H1 (cell line): ENCODE data around the gene CHD6. TPM values are rescaled to one million over a fixed set of nuclear protein-coding genes. Genes with fewer than 3 reads are reported as not detected.

ENCODE experiments used
- CTCF ChIA-PET: fragments of 300-600 bp; sonication (Branson Sonifier 250); formaldehyde crosslinking; loops from one replicate; lab custom pipeline; 2021; ENCODE audit not compliant: partially characterized antibody; lab: Charles Lee
- POLR2A ChIA-PET: fragments of 300-600 bp; sonication (Branson Sonifier 250); formaldehyde crosslinking; loops from one replicate; lab custom pipeline; 2021; ENCODE audit warnings: inconsistent platforms; ENCODE audit not compliant: partially characterized antibody; lab: Charles Lee
- DNase-seq, 2 experiments: peaks; one replicate each; pipeline versions ENCODE4 v3.0.0 to v3.0.0-alpha.2; 2010 to 2022; ENCODE audit warnings: low spot score in 2 of 2, low read depth in 1 of 2, mixed read lengths in 1 of 2
- FAIRE-seq: peaks from 2 replicates; lab custom pipeline; 2011; peaks lifted over from hg19 to GRCh38; lab: Jason Lieb, UNC
- H2AFZ ChIP-seq: 2 replicates; pipeline ENCODE4 v1.8.1; 2012; ENCODE audit warnings: low read length, inconsistent platforms
- H2AK5ac ChIP-seq: 2 replicates; pipeline ENCODE4 v1.6.1; 2013; ENCODE audit warnings: low read depth, low read length
- H2BK120ac ChIP-seq: replicated peaks from 2 replicates; pipeline ENCODE3; 2013; ENCODE audit warnings: low read depth, low read length, inconsistent platforms
- H2BK12ac ChIP-seq: 2 replicates; pipeline ENCODE4 v1.6.1; 2013; ENCODE audit warnings: low read depth, low read length
- H2BK15ac ChIP-seq: 2 replicates; pipeline ENCODE4 v1.6.1; 2013; ENCODE audit warnings: low read length
- H2BK20ac ChIP-seq: 2 replicates; pipeline ENCODE4 v1.6.1; 2013; ENCODE audit warnings: low read length
- H2BK5ac ChIP-seq: 2 replicates; pipeline ENCODE4 v1.6.1; 2013; ENCODE audit warnings: low read depth, low read length
- H3K14ac ChIP-seq: 2 replicates; pipeline ENCODE4 v1.6.1; 2013; ENCODE audit warnings: inconsistent platforms; ENCODE audit not compliant: insufficient read length
- H3K18ac ChIP-seq: 2 replicates; pipeline ENCODE4 v1.6.1; 2013; ENCODE audit warnings: low read length; ENCODE audit errors: extremely low read depth
- H3K23ac ChIP-seq: 2 replicates; pipeline ENCODE4 v1.6.1; 2013; ENCODE audit warnings: inconsistent platforms; ENCODE audit not compliant: insufficient read length
- H3K23me2 ChIP-seq: 2 replicates; pipeline ENCODE4 v1.6.1; 2013; ENCODE audit warnings: low read depth, low read length
- H3K27ac ChIP-seq: 2 replicates; pipeline ENCODE4 v1.6.1; 2011; ENCODE audit warnings: low read depth, low read length, inconsistent platforms
- H3K27me3 ChIP-seq, 4 experiments: replicated peaks in 1 of 4; 1 replicate in 1 of 4; 2 replicates in 3 of 4; pipeline versions ENCODE4 v1.6.1 to v1.8.1; 2011 to 2013; ENCODE audit warnings: low read length in 3 of 4, mild to moderate bottlenecking in 3 of 4, inconsistent platforms in 2 of 4, mixed read lengths in 2 of 4, moderate library complexity in 1 of 4; ENCODE audit not compliant: control insufficient read depth in 3 of 4, insufficient read depth in 3 of 4; ENCODE audit errors: extremely low read depth in 1 of 4
- H3K36me3 ChIP-seq, 4 experiments: 2 replicates each; pipeline versions ENCODE4 v1.6.1 to v1.8.1; 2011 to 2013; ENCODE audit warnings: mild to moderate bottlenecking in 4 of 4, low read length in 3 of 4, moderate library complexity in 2 of 4, control low read depth in 1 of 4, inconsistent platforms in 1 of 4; ENCODE audit not compliant: insufficient read depth in 4 of 4, control insufficient read depth in 2 of 4
- H3K4ac ChIP-seq: replicated peaks from 2 replicates; pipeline ENCODE3; 2013; ENCODE audit warnings: low read length, low read depth, mixed read lengths, inconsistent platforms; ENCODE audit not compliant: insufficient read length
- H3K4me1 ChIP-seq, 4 experiments: replicated peaks in 1 of 4; 1 replicate in 1 of 4; 2 replicates in 3 of 4; pipeline versions ENCODE4 v1.6.1 to v1.8.1; 2011 to 2013; ENCODE audit warnings: low read length in 3 of 4, inconsistent platforms in 2 of 4, mixed read lengths in 1 of 4; ENCODE audit not compliant: insufficient read depth in 4 of 4, control insufficient read depth in 3 of 4
- H3K4me2 ChIP-seq, 2 experiments: 2 replicates each; pipeline versions ENCODE4 v1.6.1 to v1.8.1; 2011 to 2013; ENCODE audit warnings: low read depth in 2 of 2, low read length in 2 of 2, control low read depth in 1 of 2, inconsistent platforms in 1 of 2, mild to moderate bottlenecking in 1 of 2; ENCODE audit not compliant: insufficient read depth in 1 of 2
- H3K4me3 ChIP-seq, 4 experiments: fragments of 200-600, 300-600 bp in 1 of 4; sonication (generic), shearing (Covaris generic), sonication (Bioruptor Twin) in 1 of 4; 2 replicates each; pipeline versions ENCODE4 v1.5.1 to v1.8.1; 2011 to 2016; ENCODE audit warnings: low read length in 4 of 4, low read depth in 3 of 4, control low read depth in 2 of 4, inconsistent platforms in 2 of 4, mild to moderate bottlenecking in 2 of 4, mixed read lengths in 1 of 4, moderate library complexity in 1 of 4; ENCODE audit not compliant: insufficient read depth in 2 of 4; ENCODE audit errors: extremely low read depth in 1 of 4
- H3K56ac ChIP-seq: replicated peaks from 2 replicates; pipeline ENCODE3; 2013; ENCODE audit warnings: low read depth, mild to moderate bottlenecking, mixed read lengths, low read length, inconsistent platforms; ENCODE audit not compliant: insufficient read length
- H3K79me1 ChIP-seq: 2 replicates; pipeline ENCODE4 v1.6.1; 2013; ENCODE audit warnings: low read depth, low read length, control low read depth
- H3K79me2 ChIP-seq, 2 experiments: 2 replicates each; pipeline versions ENCODE4 v1.6.1 to v1.8.1; 2012 to 2013; ENCODE audit warnings: low read length in 2 of 2, mild to moderate bottlenecking in 2 of 2, inconsistent platforms in 1 of 2; ENCODE audit not compliant: insufficient read depth in 2 of 2, control insufficient read depth in 1 of 2
- H3K9ac ChIP-seq, 4 experiments: replicated peaks in 1 of 4; 1 replicate in 1 of 4; 2 replicates in 3 of 4; pipeline versions ENCODE4 v1.6.1 to v1.8.1; 2011 to 2013; ENCODE audit warnings: low read depth in 3 of 4, low read length in 3 of 4, control low read depth in 2 of 4, mild to moderate bottlenecking in 2 of 4, moderate library complexity in 2 of 4, inconsistent platforms in 1 of 4; ENCODE audit errors: extremely low read depth in 1 of 4
- H3K9me3 ChIP-seq, 2 experiments: 2 replicates each; pipeline versions ENCODE4 v1.6.1 to v1.8.1; 2012 to 2013; ENCODE audit warnings: mild to moderate bottlenecking in 2 of 2, moderate library complexity in 2 of 2, control low read depth in 1 of 2, inconsistent platforms in 1 of 2, low read depth in 1 of 2, low read length in 1 of 2, mixed read lengths in 1 of 2; ENCODE audit not compliant: insufficient read depth in 2 of 2
- H4K20me1 ChIP-seq, 2 experiments: replicated peaks in 1 of 2; 2 replicates each; pipeline versions ENCODE3 to v1.8.1; 2011 to 2013; ENCODE audit warnings: inconsistent platforms in 2 of 2, low read length in 2 of 2, mild to moderate bottlenecking in 1 of 2; ENCODE audit not compliant: insufficient read depth in 2 of 2, control insufficient read depth in 1 of 2
- H4K5ac ChIP-seq: 2 replicates; pipeline ENCODE4 v1.6.1; 2013; ENCODE audit warnings: low read length, low read depth, mixed read lengths, inconsistent platforms; ENCODE audit not compliant: insufficient read length
- H4K8ac ChIP-seq: 2 replicates; pipeline ENCODE4 v1.8.0; 2013; ENCODE audit warnings: mild to moderate bottlenecking, moderate library complexity, low read length, inconsistent platforms; ENCODE audit not compliant: insufficient read depth; ENCODE audit errors: extremely low read depth
- H4K91ac ChIP-seq: replicated peaks from 2 replicates; pipeline ENCODE3; 2013; ENCODE audit warnings: low read length, mixed read lengths, inconsistent platforms; ENCODE audit not compliant: insufficient read length
- CBX8 ChIP-seq: fragments of 300-800, 300-1000 bp; sonication (generic); IDR thresholded peaks from 2 replicates; pipeline ENCODE4 v1.7.1; 2016; ENCODE audit warnings: low read depth, low read length, borderline replicate concordance
- GTF2F1 ChIP-seq: IDR thresholded peaks from 2 replicates; pipeline ENCODE4 v1.6.1; 2012; ENCODE audit warnings: low read depth, low read length, improper control_type of control experiment, borderline replicate concordance
- KDM5A ChIP-seq: fragments of 200-600 bp; IDR thresholded peaks from 2 replicates; pipeline ENCODE4 v1.7.1; 2012; ENCODE audit warnings: mild to moderate bottlenecking, low read length, inconsistent platforms, mixed read lengths
- MAFK ChIP-seq: IDR thresholded peaks from 2 replicates; pipeline ENCODE4 v1.6.1; 2012; ENCODE audit warnings: low read depth, mild to moderate bottlenecking, improper control_type of control experiment, low read length
- POU5F1 ChIP-seq: IDR thresholded peaks from 2 replicates; pipeline ENCODE4 v1.6.1; 2011; ENCODE audit warnings: low read depth, mild to moderate bottlenecking, low read length, moderate library complexity
- SIX5 ChIP-seq: IDR thresholded peaks from 2 replicates; pipeline ENCODE4 v1.6.1; 2011; ENCODE audit warnings: mild to moderate bottlenecking, low read depth, low read length
- SP2 ChIP-seq: IDR thresholded peaks from 2 replicates; pipeline ENCODE4 v1.6.1; 2012; ENCODE audit warnings: mild to moderate bottlenecking, low read length, inconsistent platforms
- WGBS, 2 experiments: shearing (Covaris generic) in 1 of 2; methylation state at CpG; one replicate each; pipeline versions ENCODE4 v1.1.6 to v1.1.7; 2013 to 2015; ENCODE audit warnings: low lambda C conversion rate in 2 of 2, mixed read lengths in 2 of 2, inconsistent platforms in 1 of 2, low coverage in 1 of 2, missing lambda C conversion rate in 1 of 2; ENCODE audit not compliant: insufficient replicate concordance in 2 of 2, insufficient coverage in 1 of 2, insufficient read length in 1 of 2; ENCODE audit errors: extremely low coverage in 1 of 2, missing lambda C conversion rate in 1 of 2; 5-methylcytosine and 5-hydroxymethylcytosine counted together
- polyA plus RNA-seq, 7 experiments: library from polyadenylated mRNA; depleted of rRNA in 3 of 7; stranded (reverse) in 5 of 7; unstranded in 2 of 7; fragments of >200 nt in 5 of 7; fragments of 200-250 nt in 2 of 7; gene quantifications; 1 replicate in 5 of 7; 2 replicates in 1 of 7; 4 replicates in 1 of 7; pipeline versions ENCODE4 v1.2.1 to v1.2.3, GENCODE V29; 2011 to 2013; ENCODE audit warnings: missing spikeins in 2 of 7, mixed read lengths in 2 of 7
- total RNA-seq: library from RNA; stranded (reverse); fragmentation: NEBNext Ultra II Directional; extraction: Animal tissue kit (Norgen Biotek cat#: 25700); gene quantifications from 2 replicates; pipeline ENCODE4 v1.2.1, GENCODE V29; 2021

CHD6 gene
- total and polyA plus RNA-seq, 2 of the 8 experiments (the other 6 are each of a cell fraction or from before 2014, with no cell fraction given) = 11.1 to 62.9 TPM

DNA sequence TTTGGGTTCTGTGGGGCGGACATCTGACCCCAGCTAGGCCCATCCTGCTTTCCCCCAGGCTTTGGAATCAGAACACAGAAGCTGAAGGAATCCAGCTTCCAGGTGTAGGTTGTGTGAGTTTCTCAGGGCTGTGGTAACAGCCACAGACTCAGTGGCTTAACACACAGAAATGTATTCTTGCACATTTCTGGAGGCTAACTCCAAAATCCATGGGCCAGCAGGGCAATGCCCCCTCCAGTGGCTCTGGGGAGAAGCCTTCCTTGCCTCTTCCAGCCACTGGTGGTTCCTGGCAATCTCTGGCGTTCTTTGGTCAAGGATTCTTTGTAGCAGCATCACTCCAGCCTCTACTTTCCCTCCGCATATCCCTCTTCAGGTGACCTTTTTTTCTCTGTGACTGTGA, 250.2 kb downstream of the CHD6 start:
- Histone ChIP-seq H2BK20ac (no peak overlapping the region), H3K4ac (no peak overlapping the region), H3K4me1 (peaks cover 0 to 2% (median 0%) of the 10 kb centered on the region in 4 experiments; a peak in 3 of 7 replicates), H2BK12ac (no peak overlapping the region), H3K9me3 (peaks cover 8 to 9% of the 10 kb centered on the region in 2 experiments; a peak in 3 of 4 replicates), H3K36me3 (no peaks in the 10 kb centered on the region), H3K9ac (no peak overlapping the region), H4K91ac (no peak overlapping the region), H2AFZ (no peak overlapping the region), H3K18ac (no peak overlapping the region), H3K4me3 (no peak overlapping the region), H3K14ac (no peak overlapping the region), H3K4me2 (peak overlapping the region in 1 of 2 experiments; percentile 63; a peak in 1 of 4 replicates), H2BK120ac (no peak overlapping the region), H3K79me2 (no peaks in the 10 kb centered on the region), H3K23ac (no peak overlapping the region), H3K27ac (no peak overlapping the region), H2AK5ac (no peak overlapping the region), H3K23me2 (peaks cover 7% of the 10 kb centered on the region; the same call in 1 of the 2 replicates), H3K56ac (no peak overlapping the region), H3K27me3 (peaks cover 18 to 40% (median 36%) of the 10 kb centered on the region in 4 experiments), H2BK5ac (no peak overlapping the region), H2BK15ac (0 out of 2 replicates have a peak overlapping the region, but pooled peaks have one; percentile 46), H4K5ac (no peak overlapping the region), H4K20me1 (peaks cover 2 to 8% of the 10 kb centered on the region in 2 experiments), H4K8ac (no peak overlapping the region), H3K79me1 (no peaks in the 10 kb centered on the region)
- no peak for FAIRE-seq
- ChIA-PET POLR2A (no interaction called here), CTCF (interaction anchor here (0.9 to 1.7 kb wide), 4 partner anchors 17 to 110 kb away, joined by 3 to 6 read pairs (median 3); no protein-coding TSS in a partner anchor)
- no peak for DNase-seq
- TF ChIP-seq KDM5A = no peak
- TF ChIP-seq MAFK = no peak
- TF ChIP-seq SP2 = no peak
- TF ChIP-seq GTF2F1 = no peak
- no peak for TF ChIP-seq SIX5
- TF ChIP-seq CBX8 = no peak
- TF ChIP-seq POU5F1 = no peak
- WGBS, 2 experiments = 90% methylated on average over 3 of the region's 3 CpGs; no CpG with 5 or more reads in 1 of the 2 experiments
